SW480 (cell line): ENCODE data around the gene GOLGA6L4.
"Not testable (repeated sequence)": the region's sequence is repeated elsewhere in the genome, so short reads cannot be mapped to it uniquely, and the experiment has no call there.

Source experiments
- DNase-seq: peaks from one replicate; pipeline ENCODE4 v3.0.0-alpha.2; 2016; ENCODE audit warnings: low spot score

Gene GOLGA6L4

GRCh38 chr15:84235573-84235972, at the start of gene GOLGA6L4:
GOLGA6L4 (plus strand) TSS chr15:84235773; CDS start chr15:84235835, 62 bp downstream.
- DNase-seq = not testable (repeated sequence)

- DNase-seq = not testable (repeated sequence)
Measured at GRCh38 chr15:84192982-84193381, 42.6 kb upstream of the GOLGA6L4 start.

DNA sequence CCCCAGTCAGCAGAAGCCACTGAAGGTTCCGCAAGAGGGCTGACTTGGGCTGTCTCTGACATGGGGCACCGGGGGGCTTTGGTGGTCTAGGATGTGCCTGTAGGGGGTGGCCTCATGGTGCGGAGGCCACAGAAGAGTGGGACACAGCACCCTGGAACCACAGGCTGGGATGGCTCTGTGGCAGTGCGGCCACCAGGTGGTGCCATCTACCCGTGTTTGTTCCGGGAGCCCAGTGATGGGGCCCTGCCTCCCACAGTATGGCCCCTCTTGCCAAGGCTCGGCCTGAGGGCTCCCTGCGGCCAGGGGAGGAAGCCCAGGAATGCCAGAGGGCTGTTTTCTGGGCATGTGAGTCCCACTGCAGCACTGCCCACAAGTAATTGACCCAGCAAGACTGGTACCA, 40.0 kb upstream of the GOLGA6L4 start:
- not testable (repeated sequence) for DNase-seq

GRCh38 chr15:84196530-84197188, 38.9 kb upstream of the GOLGA6L4 start:
- not testable (repeated sequence) for DNase-seq

- DNase-seq = not testable (repeated sequence)
Measured at GRCh38 chr15:84199865-84200264, 35.7 kb upstream of the GOLGA6L4 start.

DNA sequence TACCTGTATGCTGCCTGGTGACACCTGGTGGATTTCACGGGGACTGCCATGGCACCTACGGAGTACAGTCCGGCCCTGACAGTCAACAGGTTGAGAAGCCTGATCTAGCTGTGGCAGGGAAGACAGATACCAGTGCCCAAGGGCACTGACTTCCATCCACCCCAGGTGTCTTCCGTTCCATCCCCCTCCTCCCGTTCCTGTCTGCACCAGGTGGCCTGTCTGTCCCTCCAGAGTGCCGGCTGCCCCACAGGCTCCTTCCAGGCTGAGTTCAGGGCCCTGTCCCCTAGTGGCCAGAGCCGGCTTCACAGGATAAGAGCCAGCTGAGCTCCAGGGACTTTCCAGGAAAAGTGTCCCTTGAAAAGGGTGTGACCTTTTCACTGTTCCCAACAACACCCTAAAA, 10.9 kb downstream of the GOLGA6L4 start:
- not testable (repeated sequence) for DNase-seq
